Activated gamma-delta T cell treated with anti-CD3 and anti-CD28 coated beads, Interleukin-2, amount 50 U/mL, for 16 hours (primary cell): Measurements from ENCODE around the gene RAP1GAP2.

ENCODE experiments used
- DNase-seq: peaks from one replicate; pipeline ENCODE4 v3.0.0-alpha.2; 2020; ENCODE audit warnings: low read depth

RAP1GAP2 gene

GRCh38 chr17:2853283-2854142, 57.3 kb downstream of the RAP1GAP2 start:
- DNase-seq = no peak

- no peak for DNase-seq
Observed at GRCh38 chr17:2854143-2855055, 58.2 kb downstream of the RAP1GAP2 start.

- no peak for DNase-seq
Observed at GRCh38 chr17:2855063-2855600, 58.9 kb downstream of the RAP1GAP2 start.

- no peak for DNase-seq
Observed at GRCh38 chr17:2856727-2857126, 60.5 kb downstream of the RAP1GAP2 start.

- DNase-seq = no peak
Observed at GRCh38 chr17:2860045-2860444, 63.8 kb downstream of the RAP1GAP2 start.

- no peak for DNase-seq
Observed at GRCh38 chr17:2860883-2861282, 64.6 kb downstream of the RAP1GAP2 start.

GRCh38 chr17:2862197-2862596, 66.0 kb downstream of the RAP1GAP2 start:
- no peak for DNase-seq

GRCh38 chr17:2863204-2863603, 67.0 kb downstream of the RAP1GAP2 start:
- DNase-seq = no peak

GRCh38 chr17:2865228-2865627, 69.0 kb downstream of the RAP1GAP2 start:
- DNase-seq = no peak

GRCh38 chr17:2867441-2868424, 71.5 kb downstream of the RAP1GAP2 start:
- no peak for DNase-seq

- no peak for DNase-seq
Observed at GRCh38 chr17:2869604-2870003, 73.4 kb downstream of the RAP1GAP2 start.

GRCh38 chr17:2871205-2871604, 75.0 kb downstream of the RAP1GAP2 start:
- no peak for DNase-seq

- DNase-seq = no peak
Observed at GRCh38 chr17:2871720-2872119, 75.5 kb downstream of the RAP1GAP2 start.

- DNase-seq = no peak
Observed at GRCh38 chr17:2872282-2872681, 76.0 kb downstream of the RAP1GAP2 start.

GRCh38 chr17:2874189-2874686, 78.0 kb downstream of the RAP1GAP2 start:
- no peak for DNase-seq

GRCh38 chr17:2875608-2876007, 79.4 kb downstream of the RAP1GAP2 start:
- DNase-seq = no peak

GRCh38 chr17:2876467-2876866, 80.2 kb downstream of the RAP1GAP2 start:
- DNase-seq = no peak

GRCh38 chr17:2878751-2879254, 82.6 kb downstream of the RAP1GAP2 start:
- DNase-seq = no peak

- DNase-seq = no peak
Observed at GRCh38 chr17:2880050-2880449, 83.8 kb downstream of the RAP1GAP2 start.

GRCh38 chr17:2881295-2881694, 85.1 kb downstream of the RAP1GAP2 start:
- DNase-seq = no peak
